ENCODE results near the gene GALNT10.

GRCh38 chr5:154415114-154415513, 224.6 kb downstream of the GALNT10 start:
- TF ChIP-seq ZNF8 (CRISPR knock-in tag; IDR thresholded peaks at IDR 0.05): no peak
- TF ChIP-seq ARNTL (CRISPR knock-in tag; IDR thresholded peaks at IDR 0.05; ENCODE audit: borderline replicate concordance, low read depth): no peak
- no peak for TF ChIP-seq CSRNP3 (CRISPR knock-in tag; IDR thresholded peaks at IDR 0.05)
- TF ChIP-seq CREB5 (CRISPR knock-in tag; IDR thresholded peaks at IDR 0.05; ENCODE audit: low read depth): no peak
